Islet precursor cell (in vitro differentiated cells): Measurements from ENCODE around the gene ITPKC.
"Not testable (repeated sequence)": the region's sequence is repeated elsewhere in the genome, so short reads cannot be mapped to it uniquely, and the experiment has no call there.

Source experiments
- DNase-seq: peaks from one replicate; pipeline ENCODE4 v3.0.0-alpha.2; 2018

Gene ITPKC

GRCh38 chr19:40742477-40742876, 25.6 kb downstream of the ITPKC start:
- DNase-seq: no peak

DNA sequence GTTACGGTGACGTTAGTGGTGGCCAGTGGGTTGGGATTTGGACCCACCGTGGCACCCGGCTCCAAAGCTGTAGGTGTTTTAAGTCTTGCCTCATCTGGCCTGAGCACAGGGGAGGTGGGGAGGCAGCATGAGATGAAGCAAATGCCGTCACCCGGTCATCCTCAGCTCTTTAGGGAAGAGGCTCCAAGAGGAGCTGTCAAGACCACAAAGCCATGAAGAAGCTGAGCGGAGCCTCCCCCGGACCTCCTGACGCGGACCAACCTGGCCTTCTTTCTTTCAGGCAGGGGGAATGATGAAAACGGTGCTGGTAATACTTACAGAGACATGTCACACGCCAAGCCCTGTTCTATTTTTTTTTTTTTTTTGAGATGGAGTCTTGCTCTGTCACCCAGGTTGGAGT, 26.0 kb downstream of the ITPKC start:
- DNase-seq: no peak

DNA sequence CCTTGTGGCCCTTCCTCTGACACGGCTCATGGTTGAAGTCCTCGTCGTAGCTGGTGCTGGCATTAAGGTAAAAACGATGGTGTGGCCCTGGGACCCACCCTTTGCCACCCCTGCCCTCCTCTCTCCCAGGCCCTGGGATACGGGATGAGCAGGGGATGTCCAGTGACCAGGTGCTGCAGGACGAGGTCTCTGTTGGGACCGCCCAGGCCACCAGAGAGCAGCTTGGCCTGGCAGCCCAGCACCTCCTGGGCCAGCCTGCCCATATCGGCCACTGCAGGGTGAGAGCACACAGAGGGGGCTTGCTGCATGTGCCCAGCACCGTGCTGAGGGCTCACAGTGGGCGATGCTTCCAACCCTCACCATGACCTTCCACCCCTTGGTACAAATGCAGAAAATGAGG, 27.0 kb downstream of the ITPKC start:
- DNase-seq: no peak

- DNase-seq: peak; percentile 84
Measured at GRCh38 chr19:40744554-40745401, 27.9 kb downstream of the ITPKC start.

DNA sequence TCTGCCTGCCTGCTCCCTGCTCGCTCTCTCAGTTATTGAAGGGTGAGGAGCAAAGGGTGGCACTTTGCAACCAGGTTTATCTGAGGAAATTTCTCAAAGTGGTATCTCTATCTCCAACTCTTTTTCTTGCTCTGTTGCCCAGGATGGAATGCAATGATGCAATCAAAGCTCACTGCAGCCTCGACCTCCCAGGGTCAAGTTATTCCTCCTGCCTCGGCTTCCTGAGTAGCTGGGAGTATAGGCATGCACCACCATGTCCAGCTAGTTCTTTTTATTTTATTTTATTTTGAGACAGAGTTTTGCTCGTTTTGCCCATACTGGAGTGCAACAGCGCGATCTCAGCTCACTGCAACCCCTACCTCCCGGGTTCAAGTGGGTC, 28.5 kb downstream of the ITPKC start:
- no peak for DNase-seq

GRCh38 chr19:40747536-40747935, 30.6 kb downstream of the ITPKC start:
- no peak for DNase-seq

GRCh38 chr19:40750058-40750873, 33.4 kb downstream of the ITPKC start, which contains the start of gene ACTMAP:
Gene ACTMAP, minus strand, starts transcription at chr19:40750477. Its CDS starts 674 bp downstream, at chr19:40749803.
- DNase-seq: peak; percentile 100

GRCh38 chr19:40750874-40751537, 34.1 kb downstream of the ITPKC start, which contains the start of gene SNRPA:
Gene SNRPA, plus strand, starts transcription at chr19:40751203. Its CDS starts 206 bp downstream, at chr19:40751409.
- DNase-seq: peak; percentile 99

- no peak for DNase-seq
Measured at GRCh38 chr19:40752257-40752781, 35.4 kb downstream of the ITPKC start.

- no peak for DNase-seq
Measured at GRCh38 chr19:40754611-40755247, 37.8 kb downstream of the ITPKC start.

DNA sequence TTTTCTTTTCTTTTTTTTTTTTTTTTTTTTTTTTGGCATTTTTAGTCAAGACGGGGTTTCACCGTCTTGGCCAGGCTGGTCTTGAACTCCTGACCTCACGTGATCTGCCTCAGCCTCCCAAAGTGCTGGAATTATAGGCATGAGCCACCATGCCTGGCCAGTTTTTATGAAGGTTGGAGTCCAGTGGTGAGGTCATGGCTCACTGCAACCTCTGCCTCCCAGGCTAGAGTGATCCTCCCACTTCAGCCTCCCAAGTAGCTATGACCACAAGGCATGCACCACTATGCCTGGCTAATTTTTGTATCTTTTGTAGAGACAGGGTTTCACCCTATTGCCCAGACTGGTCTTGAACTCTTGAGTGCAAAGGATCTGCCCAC, 38.3 kb downstream of the ITPKC start:
- DNase-seq: no peak

DNA sequence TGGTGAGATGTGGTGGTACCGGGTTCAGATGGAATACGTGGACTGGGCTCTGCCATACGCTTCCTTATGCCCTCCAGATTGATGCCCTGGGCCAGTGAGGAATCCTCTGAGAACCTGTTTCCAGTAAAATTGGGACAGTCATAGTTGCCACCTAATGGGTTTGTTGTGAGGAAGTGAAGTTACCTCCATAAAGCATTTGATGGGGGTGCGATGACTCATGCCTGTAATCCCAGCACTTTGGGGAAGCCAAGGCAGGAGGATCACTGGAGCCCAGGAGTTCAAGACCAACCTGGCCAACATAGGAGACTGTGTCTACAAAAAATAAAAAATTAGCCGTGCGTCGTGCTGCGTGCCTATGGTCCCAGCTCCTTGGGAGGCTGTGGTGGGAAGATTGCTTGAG, 38.9 kb downstream of the ITPKC start:
- no peak for DNase-seq

- no peak for DNase-seq
Measured at GRCh38 chr19:40756502-40757110, 39.7 kb downstream of the ITPKC start.

GRCh38 chr19:40758491-40758890, 41.6 kb downstream of the ITPKC start:
- no peak for DNase-seq

- no peak for DNase-seq
Measured at GRCh38 chr19:40759352-40759751, 42.4 kb downstream of the ITPKC start.

DNA sequence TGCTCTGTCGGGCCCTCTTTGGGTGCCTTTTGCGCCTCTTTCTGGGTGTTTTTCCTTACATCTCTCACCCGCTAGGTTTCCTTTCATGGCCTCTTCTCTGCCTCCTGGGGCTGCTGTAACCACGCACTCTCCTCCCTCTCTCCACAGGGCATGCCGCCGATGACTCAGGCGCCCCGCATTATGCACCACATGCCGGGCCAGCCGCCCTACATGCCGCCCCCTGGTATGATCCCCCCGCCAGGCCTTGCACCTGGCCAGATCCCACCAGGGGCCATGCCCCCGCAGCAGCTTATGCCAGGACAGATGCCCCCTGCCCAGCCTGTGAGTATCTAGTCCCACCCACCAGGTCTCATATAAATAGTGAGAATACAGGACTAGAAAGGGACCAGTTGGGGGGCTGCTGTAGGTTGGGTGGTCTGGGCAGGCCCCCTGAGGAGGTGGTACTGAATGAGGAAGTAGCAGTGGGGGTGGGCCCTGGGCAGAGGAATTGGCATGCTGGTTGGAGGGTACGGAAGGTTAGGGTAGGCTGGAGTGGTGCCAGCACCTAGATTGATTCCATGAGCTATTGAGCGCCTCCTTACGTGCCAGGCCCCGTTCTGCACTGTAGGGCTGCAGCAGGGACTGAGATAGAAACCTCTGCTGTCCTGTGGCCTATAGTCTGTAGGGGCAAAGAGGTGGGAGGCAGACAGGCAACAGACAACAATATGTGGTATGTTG, 46.0 kb downstream of the ITPKC start:
- no peak for DNase-seq

GRCh38 chr19:40763526-40763925, 46.6 kb downstream of the ITPKC start:
- no peak for DNase-seq

DNA sequence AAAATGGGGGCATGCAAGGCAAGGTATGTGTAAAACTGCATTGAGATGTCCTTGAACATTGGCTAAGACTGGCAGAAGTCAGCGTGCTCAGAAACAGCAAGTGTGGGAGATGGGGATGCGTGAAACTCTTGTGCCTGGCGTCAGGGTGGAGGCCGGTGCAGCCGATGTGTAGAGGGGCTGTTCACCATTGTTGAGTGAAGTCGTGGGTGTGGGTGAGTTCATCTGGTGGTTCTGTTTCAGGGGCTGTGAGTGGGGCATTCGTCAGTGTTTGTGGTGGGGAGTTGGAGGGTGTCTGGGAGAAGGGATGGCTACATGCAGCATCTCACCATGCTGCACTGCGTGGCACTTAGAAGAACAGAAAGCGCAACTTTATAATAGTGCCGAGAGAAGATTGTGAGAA, 47.1 kb downstream of the ITPKC start:
- DNase-seq: no peak

DNA sequence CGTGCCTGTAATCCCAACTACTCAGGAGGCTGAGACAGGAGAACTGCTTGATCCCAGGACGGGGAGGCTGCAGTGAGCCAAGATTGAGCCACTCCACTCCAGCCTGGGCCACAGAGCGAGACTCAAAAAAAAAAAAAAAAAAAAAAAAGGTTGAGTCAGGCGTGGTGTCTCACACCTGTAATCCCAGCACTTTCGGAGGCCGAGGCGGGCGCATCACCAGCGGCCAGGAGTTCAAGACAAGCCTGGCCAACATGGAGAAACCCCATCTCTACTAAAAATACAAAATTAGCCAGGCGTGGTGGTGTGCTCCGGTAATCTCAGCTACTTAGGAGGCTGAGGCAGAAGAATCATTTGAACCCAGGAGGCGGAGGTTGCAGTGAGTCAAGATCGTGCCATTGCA, 49.5 kb downstream of the ITPKC start:
- DNase-seq: not testable (repeated sequence)

DNA sequence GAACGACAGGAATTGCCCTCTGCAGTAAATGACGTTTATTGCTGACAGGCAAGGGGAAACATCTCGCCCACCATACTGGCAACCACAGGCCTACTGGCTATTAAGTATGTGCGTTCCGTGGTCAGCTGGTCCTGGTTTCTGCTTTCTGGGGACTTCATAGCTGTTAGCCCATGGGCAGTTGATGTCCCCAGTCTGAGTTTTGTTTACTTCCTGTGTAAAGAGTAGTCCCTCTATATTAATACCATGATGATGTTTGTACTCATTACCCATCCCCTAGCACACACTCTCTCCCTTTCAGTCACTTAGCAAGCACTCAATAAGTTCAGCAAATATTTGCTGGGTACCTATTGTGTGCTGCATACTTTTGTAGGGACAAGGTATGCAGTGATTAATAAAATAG, 52.0 kb downstream of the ITPKC start:
- DNase-seq: no peak

- not testable (repeated sequence) for DNase-seq
Measured at GRCh38 chr19:40771101-40771862, 54.4 kb downstream of the ITPKC start.
